Left ventricle myocardium inferior (tissue), 1 donor: ENCODE measurements around the gene LARGE1. TPM values are rescaled to one million over a fixed set of nuclear protein-coding genes. Genes with fewer than 3 reads are reported as not detected.
A peak's percentile ranks its signal among the peaks of the same experiment; 100 is the strongest.

Experiments used
- DNase-seq: peaks from one replicate; pipeline ENCODE4 v3.0.0-alpha.2; 2020
- H3K27ac ChIP-seq: fragments of 200-600 bp; replicated peaks from 2 replicates; pipeline ENCODE4 v1.8.0; 2021
- H3K27me3 ChIP-seq: fragments of 200-600 bp; 2 replicates; pipeline ENCODE4 v1.8.0; 2021; ENCODE audit warnings: low read depth
- H3K36me3 ChIP-seq: fragments of 200-600 bp; 2 replicates; pipeline ENCODE4 v1.8.0; 2021
- H3K4me1 ChIP-seq: fragments of 200-600 bp; 2 replicates; pipeline ENCODE4 v1.8.0; 2021
- H3K4me3 ChIP-seq: fragments of 200-600 bp; 2 replicates; pipeline ENCODE4 v1.8.0; 2021; ENCODE audit warnings: mild to moderate bottlenecking, moderate library complexity
- H3K9me3 ChIP-seq: fragments of 200-600 bp; replicated peaks from 2 replicates; pipeline ENCODE4 v1.8.0; 2021
- CTCF ChIP-seq: fragments of 200-600 bp; IDR thresholded peaks from 2 replicates; pipeline ENCODE4 v1.8.0; 2021; ENCODE audit warnings: antibody characterized with exemption, mild to moderate bottlenecking, borderline replicate concordance
- intact Hi-C: fragments of 100-400 bp; cut with micrococcal nuclease; formaldehyde crosslinking; loops from one replicate; pipeline ENCODE4 v1.11.0; 2022
- total RNA-seq: library from RNA; stranded (reverse); fragmentation: NEBNext Ultra II Directional; extraction: Animal tissue kit (Norgen Biotek cat#: 25700); gene quantifications from one replicate; pipeline ENCODE4 v1.2.1, GENCODE V29; 2021
- donor health status: DM: no; HTN: yes; CAD: no; lungs with severe emphysema.

The LARGE1 gene
- total RNA-seq, 1 donor from 2014 or later = 117 TPM

DNA sequence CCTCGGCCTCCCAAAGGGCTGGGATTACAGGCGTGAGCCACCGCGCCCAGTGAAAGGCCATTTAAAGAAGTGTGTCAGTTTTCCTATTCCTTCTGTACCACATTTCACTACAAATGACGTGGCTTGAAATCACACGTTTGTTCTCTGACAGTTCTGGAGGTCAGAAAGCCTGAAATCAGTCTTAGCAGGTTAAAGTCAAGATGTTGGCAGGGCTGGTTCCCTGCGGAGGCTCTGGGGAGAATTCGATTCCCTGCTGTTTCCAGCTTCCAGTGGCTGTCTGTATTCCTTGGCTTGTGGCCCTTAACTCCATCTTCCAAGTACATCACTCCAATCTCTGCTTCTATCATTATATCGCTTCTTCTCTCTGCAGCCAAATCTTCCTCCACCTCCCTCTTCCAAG is 383.2 kb downstream of the LARGE1 start:
- Histone ChIP-seq H3K27ac (peak overlapping the region; percentile 82), H3K4me3 (no peak overlapping the region), H3K36me3 (no peaks in the 10 kb centered on the region), H3K9me3 (no peaks in the 10 kb centered on the region), H3K27me3 (no peaks in the 10 kb centered on the region), H3K4me1 (peaks cover 47% of the 10 kb centered on the region)
- TF ChIP-seq CTCF = no peak
- intact Hi-C loops = no loop called here
- DNase-seq = peak; percentile 41

DNA sequence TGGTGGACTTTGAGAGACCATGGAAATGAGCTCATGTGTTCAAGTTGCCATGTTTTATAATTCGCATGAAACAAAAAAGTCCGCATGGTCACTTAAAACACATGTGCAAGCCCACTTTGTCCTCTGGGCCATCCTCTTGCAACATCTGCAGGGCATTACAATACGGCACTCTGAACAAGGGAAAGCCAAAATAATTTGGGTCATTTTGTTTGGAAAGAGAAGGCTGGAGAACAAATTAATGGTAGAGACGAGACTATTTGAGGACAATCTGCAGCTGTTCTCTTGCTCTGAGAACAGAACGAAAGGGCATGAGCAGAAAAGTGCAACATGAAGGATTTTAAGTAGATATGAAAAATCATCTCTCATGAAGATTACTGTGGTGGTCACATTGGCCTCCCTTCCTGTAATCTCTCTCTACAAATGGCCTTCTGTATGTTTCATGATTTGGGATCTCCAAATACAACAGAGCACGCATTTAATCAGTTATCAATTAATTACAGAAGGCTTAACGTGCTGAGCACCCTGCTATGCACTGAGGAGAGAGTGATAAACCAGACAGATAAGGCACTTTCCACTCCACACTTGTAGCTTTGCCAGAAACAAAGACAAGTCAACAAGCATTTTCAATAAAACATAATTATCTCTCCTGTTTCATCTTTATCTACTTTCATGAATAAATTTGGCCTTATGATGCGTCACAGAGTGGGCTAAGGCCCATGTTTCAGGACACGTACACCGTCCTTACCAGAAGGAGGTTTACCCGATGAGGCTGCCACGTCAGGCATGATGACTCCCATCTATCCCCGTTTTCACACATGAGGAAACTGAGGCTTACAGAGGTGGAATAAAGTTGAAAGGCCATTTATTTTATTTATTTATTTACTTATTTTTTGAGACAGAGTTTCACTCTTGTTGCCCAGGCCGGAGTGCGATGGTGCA is 384.1 kb downstream of the LARGE1 start:
- no peaks in the 10 kb centered on the region for H3K36me3 ChIP-seq
- DNase-seq = no peak
- no peaks in the 10 kb centered on the region for H3K9me3 ChIP-seq
- H3K27ac ChIP-seq = peak overlapping the region; percentile 82
- intact Hi-C loops = no loop called here
- no peak for TF ChIP-seq CTCF
- no peaks in the 10 kb centered on the region for H3K27me3 ChIP-seq
- peaks cover 38% of the 10 kb centered on the region for H3K4me1 ChIP-seq
- no peak overlapping the region for H3K4me3 ChIP-seq

GRCh38 chr22:33529424-33530113 is 390.7 kb downstream of the LARGE1 start:
- Histone ChIP-seq H3K9me3 (peaks cover 6% of the 10 kb centered on the region), H3K4me1 (peaks cover 45% of the 10 kb centered on the region), H3K27ac (peak overlapping the region; percentile 60), H3K27me3 (no peaks in the 10 kb centered on the region), H3K4me3 (no peak overlapping the region), H3K36me3 (no peaks in the 10 kb centered on the region)
- intact Hi-C loops = no loop called here
- no peak for DNase-seq
- TF ChIP-seq CTCF = no peak

DNA sequence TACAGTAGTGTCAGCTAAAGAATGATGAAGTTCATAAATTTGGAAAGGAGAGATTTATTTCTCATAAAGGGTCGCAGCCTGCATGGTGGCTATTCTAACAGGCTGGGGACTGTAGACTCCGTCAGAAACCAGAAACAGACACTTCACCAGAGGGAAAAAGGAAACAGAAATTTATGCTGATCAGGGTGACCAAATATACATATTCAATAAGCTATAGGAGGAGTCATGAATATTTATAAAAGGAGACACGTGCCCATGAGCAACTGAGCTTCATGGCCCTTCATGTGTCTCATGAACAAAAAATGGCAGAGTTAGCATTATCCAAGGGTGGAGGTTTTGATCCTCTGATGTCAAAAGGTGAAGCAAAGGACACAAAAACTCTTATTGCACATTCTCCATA is 392.1 kb downstream of the LARGE1 start:
- no peak overlapping the region for H3K27ac ChIP-seq
- TF ChIP-seq CTCF = no peak
- H3K4me1 ChIP-seq = peaks cover 56% of the 10 kb centered on the region
- DNase-seq = no peak
- H3K36me3 ChIP-seq = no peaks in the 10 kb centered on the region
- H3K4me3 ChIP-seq = no peak overlapping the region
- no peaks in the 10 kb centered on the region for H3K27me3 ChIP-seq
- peaks cover 6% of the 10 kb centered on the region for H3K9me3 ChIP-seq
- intact Hi-C loops = no loop called here

- Histone ChIP-seq H3K27ac (no peak overlapping the region), H3K4me3 (no peak overlapping the region), H3K27me3 (no peaks in the 10 kb centered on the region), H3K4me1 (peaks cover 56% of the 10 kb centered on the region), H3K9me3 (peaks cover 6% of the 10 kb centered on the region), H3K36me3 (no peaks in the 10 kb centered on the region)
- no peak for TF ChIP-seq CTCF
- intact Hi-C loops = no loop called here
- no peak for DNase-seq
These were observed 393.7 kb downstream of the LARGE1 start for GRCh38 chr22:33526434-33527107.
